Type B pancreatic cell (in vitro differentiated cells): ENCODE measurements around the gene CACNA1C. TPM values are rescaled to one million over a fixed set of nuclear protein-coding genes. Genes with fewer than 3 reads are reported as not detected.

Experiments
- DNase-seq: peaks from one replicate; pipeline ENCODE4 v3.0.0; 2021; ENCODE audit warnings: mixed read lengths; ENCODE audit not compliant: unreplicated experiment; ENCODE audit errors: extremely low spot score
- H3K27ac Mint-ChIP-seq: 2 replicates; pipeline ENCODE4 v1.8.0; 2021; ENCODE audit warnings: mild to moderate bottlenecking, mixed read lengths
- H3K27me3 Mint-ChIP-seq: 2 replicates; pipeline ENCODE4 v1.8.0; 2021; ENCODE audit warnings: mixed read lengths
- H3K36me3 Mint-ChIP-seq: 2 replicates; pipeline ENCODE4 v1.8.0; 2021; ENCODE audit warnings: mixed read lengths
- H3K4me1 Mint-ChIP-seq: one replicate; pipeline ENCODE4 v1.8.0; 2021; ENCODE audit warnings: mixed read lengths; ENCODE audit not compliant: unreplicated experiment
- H3K4me3 Mint-ChIP-seq: 2 replicates; pipeline ENCODE4 v1.8.0; 2021; ENCODE audit warnings: mild to moderate bottlenecking, mixed read lengths
- H3K9me3 Mint-ChIP-seq: 2 replicates; pipeline ENCODE4 v1.8.0; 2021; ENCODE audit warnings: mixed read lengths
- total RNA-seq: library from RNA; stranded (reverse); gene quantifications from 2 replicates; pipeline ENCODE4 v1.2.1, GENCODE V29; 2021; ENCODE audit warnings: low replicate concordance
- TF ChIP-seq, protein P1 (sequence below): fragments of 200-600 bp; sonication (generic); conservative IDR thresholded peaks from 2 replicates; pipeline ENCODE4 v1.5.0; 2021; ENCODE audit warnings: antibody characterized with exemption, mild to moderate bottlenecking

CACNA1C gene
- total RNA-seq, 1 donor from 2014 or later = 14.3 TPM

DNA sequence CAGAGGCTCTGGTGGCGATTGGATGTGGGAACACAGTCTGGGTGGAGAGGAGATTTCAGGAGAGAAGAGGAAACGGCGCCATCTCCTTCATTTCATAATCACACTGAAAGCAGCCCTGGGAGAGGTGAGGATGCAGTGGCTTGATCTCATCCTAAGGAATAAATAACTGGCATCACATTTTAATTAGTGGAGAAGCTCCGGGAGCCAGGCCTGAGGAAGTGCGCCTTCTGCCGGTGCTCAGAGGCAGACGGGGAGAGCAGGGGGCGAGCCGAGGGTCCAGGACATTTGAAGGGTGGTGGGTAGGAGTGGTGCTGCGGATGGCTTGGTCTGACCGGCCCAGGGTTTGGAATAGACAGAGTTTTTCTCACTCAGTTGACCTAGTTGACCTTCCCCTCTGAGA lies 265.0 kb downstream of the CACNA1C start:
- TF ChIP-seq, protein P1, sequence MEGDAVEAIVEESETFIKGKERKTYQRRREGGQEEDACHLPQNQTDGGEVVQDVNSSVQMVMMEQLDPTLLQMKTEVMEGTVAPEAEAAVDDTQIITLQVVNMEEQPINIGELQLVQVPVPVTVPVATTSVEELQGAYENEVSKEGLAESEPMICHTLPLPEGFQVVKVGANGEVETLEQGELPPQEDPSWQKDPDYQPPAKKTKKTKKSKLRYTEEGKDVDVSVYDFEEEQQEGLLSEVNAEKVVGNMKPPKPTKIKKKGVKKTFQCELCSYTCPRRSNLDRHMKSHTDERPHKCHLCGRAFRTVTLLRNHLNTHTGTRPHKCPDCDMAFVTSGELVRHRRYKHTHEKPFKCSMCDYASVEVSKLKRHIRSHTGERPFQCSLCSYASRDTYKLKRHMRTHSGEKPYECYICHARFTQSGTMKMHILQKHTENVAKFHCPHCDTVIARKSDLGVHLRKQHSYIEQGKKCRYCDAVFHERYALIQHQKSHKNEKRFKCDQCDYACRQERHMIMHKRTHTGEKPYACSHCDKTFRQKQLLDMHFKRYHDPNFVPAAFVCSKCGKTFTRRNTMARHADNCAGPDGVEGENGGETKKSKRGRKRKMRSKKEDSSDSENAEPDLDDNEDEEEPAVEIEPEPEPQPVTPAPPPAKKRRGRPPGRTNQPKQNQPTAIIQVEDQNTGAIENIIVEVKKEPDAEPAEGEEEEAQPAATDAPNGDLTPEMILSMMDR = no peak
- Mint-ChIP-seq H3K27me3 (peaks cover 8% of the 10 kb centered on the region), H3K4me3 (no peak overlapping the region), H3K4me1 (peaks cover 14% of the 10 kb centered on the region), H3K36me3 (peaks cover 7% of the 10 kb centered on the region), H3K27ac (no peak overlapping the region), H3K9me3 (no peaks in the 10 kb centered on the region)
- DNase-seq = no peak

DNA sequence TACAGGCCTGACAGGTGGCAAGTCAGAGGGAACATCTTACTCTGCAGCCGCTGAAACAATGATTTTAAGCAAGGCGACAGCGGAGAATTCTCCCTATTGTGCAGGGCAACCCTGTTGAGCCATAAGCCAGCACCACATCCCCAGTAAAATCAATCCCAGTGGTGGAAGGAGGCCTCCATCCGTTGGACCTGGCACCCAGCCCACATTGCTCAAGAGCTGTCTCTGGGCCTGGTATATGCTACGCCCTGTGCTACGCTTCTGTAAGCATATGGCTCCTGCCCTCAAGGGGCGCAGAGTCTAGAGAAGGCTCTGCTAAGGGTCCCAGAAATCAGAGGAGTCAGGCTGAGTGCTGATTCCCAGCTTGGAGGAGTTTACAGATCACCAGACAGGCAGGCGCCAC lies 265.5 kb downstream of the CACNA1C start:
- Mint-ChIP-seq H3K36me3 (peaks cover 8% of the 10 kb centered on the region), H3K4me1 (peaks cover 14% of the 10 kb centered on the region), H3K9me3 (no peaks in the 10 kb centered on the region), H3K27me3 (peaks cover 11% of the 10 kb centered on the region), H3K4me3 (no peak overlapping the region), H3K27ac (no peak overlapping the region)
- TF ChIP-seq, protein P1 = no peak
- no peak for DNase-seq

GRCh38 chr12:2319136-2319535 lies 266.3 kb downstream of the CACNA1C start:
- H3K9me3 Mint-ChIP-seq = no peaks in the 10 kb centered on the region
- peaks cover 8% of the 10 kb centered on the region for H3K36me3 Mint-ChIP-seq
- TF ChIP-seq, protein P1 = no peak
- peaks cover 9% of the 10 kb centered on the region for H3K4me1 Mint-ChIP-seq
- H3K27ac Mint-ChIP-seq = no peak overlapping the region
- peaks cover 11% of the 10 kb centered on the region for H3K27me3 Mint-ChIP-seq
- DNase-seq = no peak
- H3K4me3 Mint-ChIP-seq = no peak overlapping the region

DNA sequence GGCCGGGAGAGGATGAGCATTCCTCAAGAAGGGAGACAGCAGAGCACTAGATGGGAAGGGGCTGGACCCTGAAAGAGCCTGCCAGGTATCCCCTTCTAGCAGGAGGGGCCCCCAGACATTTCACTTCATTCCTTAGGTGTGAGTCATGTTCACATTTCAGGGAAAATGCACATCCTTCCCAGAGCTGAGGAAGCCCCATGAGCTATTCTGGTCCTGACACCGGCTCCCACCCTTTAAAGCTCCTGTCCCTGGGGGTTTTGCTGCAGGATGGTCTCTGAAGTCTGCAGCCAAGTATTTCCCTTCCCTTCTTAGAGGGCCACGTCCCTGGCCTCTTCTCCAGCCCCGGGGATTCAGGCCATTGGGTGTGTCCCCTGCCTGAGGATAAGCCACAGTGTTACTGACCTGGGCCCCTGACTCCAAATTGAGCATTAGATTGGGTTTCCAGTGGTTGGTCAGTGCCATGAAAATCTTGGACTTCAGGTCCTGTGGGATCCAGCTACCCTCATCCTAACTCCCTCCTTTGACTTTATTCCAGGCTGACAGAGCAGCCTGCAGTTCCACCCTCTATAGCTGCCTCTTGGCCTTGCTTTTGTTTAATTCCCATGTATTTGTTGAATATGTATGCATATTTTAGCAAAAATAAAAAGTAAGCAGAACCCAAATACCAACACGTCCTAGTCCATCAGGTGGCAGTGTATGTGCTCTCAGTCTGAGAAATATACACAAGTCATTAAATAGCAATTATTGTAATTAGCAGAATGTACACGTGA lies 267.1 kb downstream of the CACNA1C start:
- Mint-ChIP-seq H3K36me3 (peaks cover 4% of the 10 kb centered on the region), H3K27me3 (peaks cover 11% of the 10 kb centered on the region), H3K4me3 (no peak overlapping the region), H3K9me3 (no peaks in the 10 kb centered on the region), H3K27ac (no peak overlapping the region), H3K4me1 (peaks cover 9% of the 10 kb centered on the region)
- TF ChIP-seq, protein P1 = no peak
- no peak for DNase-seq

DNA sequence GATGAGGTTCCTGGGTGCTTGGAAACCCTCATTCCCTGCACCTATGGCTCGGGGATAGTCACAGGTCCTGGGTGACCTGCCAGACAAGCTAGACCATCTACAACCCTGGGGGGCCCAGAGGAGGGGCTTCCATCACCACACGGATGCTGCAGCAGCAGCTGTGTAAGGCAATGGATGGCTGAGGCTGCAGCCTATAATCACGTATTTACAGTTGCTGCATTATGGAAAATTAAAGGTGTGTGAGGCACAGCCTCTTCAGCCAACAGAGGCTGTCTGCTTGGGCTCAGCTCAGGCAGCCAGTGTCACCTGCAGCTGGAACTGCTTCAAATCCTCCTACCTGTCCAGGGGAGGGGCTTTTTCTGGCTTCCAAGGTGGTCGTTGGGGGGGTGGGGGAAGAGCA lies 268.1 kb downstream of the CACNA1C start:
- DNase-seq = no peak
- Mint-ChIP-seq H3K4me1 (peaks cover 17% of the 10 kb centered on the region), H3K36me3 (peaks cover 4% of the 10 kb centered on the region), H3K4me3 (no peak overlapping the region), H3K9me3 (peaks cover 7% of the 10 kb centered on the region), H3K27me3 (peaks cover 15% of the 10 kb centered on the region), H3K27ac (no peak overlapping the region)
- TF ChIP-seq, protein P1 = no peak
